Keratinocyte (primary cell): ENCODE data around the gene DOCK3. TPM values are rescaled to one million over a fixed set of nuclear protein-coding genes. Genes with fewer than 3 reads are reported as not detected.

Experiments used
- DNase-seq: peaks from one replicate; pipeline ENCODE4 v3.0.0-alpha.2; 2011; ENCODE audit warnings: low read depth, missing footprints, low spot score
- FAIRE-seq: peaks from 2 replicates; lab custom pipeline; 2011; peaks lifted over from hg19 to GRCh38; lab: Jason Lieb, UNC
- H2AFZ ChIP-seq: 2 replicates; pipeline ENCODE4 v1.6.0; 2012; ENCODE audit warnings: low read length, control low read depth, inconsistent platforms; ENCODE audit not compliant: control insufficient read depth
- H3K27ac ChIP-seq: 2 replicates; pipeline ENCODE4 v1.5.1; 2011; ENCODE audit warnings: low read length; ENCODE audit not compliant: control insufficient read depth, insufficient read depth
- H3K27me3 ChIP-seq: 3 replicates; pipeline ENCODE4 v1.6.0; 2011; ENCODE audit warnings: low read length; ENCODE audit not compliant: control insufficient read depth, insufficient read depth; ENCODE audit errors: extremely low read depth
- H3K36me3 ChIP-seq, 2 experiments: 2 replicates in 1 of 2; 3 replicates in 1 of 2; pipeline ENCODE4 v1.5.1; 2011; ENCODE audit warnings: low read length in 2 of 2, mild to moderate bottlenecking in 1 of 2; ENCODE audit not compliant: control insufficient read depth in 2 of 2, insufficient read depth in 2 of 2; ENCODE audit errors: extremely low read depth in 1 of 2
- H3K4me1 ChIP-seq: 3 replicates; pipeline ENCODE4 v1.5.1; 2011; ENCODE audit warnings: low read length; ENCODE audit not compliant: control insufficient read depth, insufficient read depth; ENCODE audit errors: extremely low read depth
- H3K4me2 ChIP-seq: 3 replicates; pipeline ENCODE4 v1.6.0; 2011; ENCODE audit warnings: low read depth, low read length; ENCODE audit not compliant: control insufficient read depth, insufficient read depth; ENCODE audit errors: extremely low read depth
- H3K4me3 ChIP-seq, 3 experiments: fragments of 200-600 bp in 1 of 3; sonication (generic) in 1 of 3; 2 replicates in 2 of 3; 3 replicates in 1 of 3; pipeline ENCODE4 v1.5.1; 2011 to 2016; ENCODE audit warnings: low read length in 3 of 3, mild to moderate bottlenecking in 3 of 3, control low read depth in 2 of 3, inconsistent platforms in 1 of 3, low read depth in 1 of 3, mixed read lengths in 1 of 3, mixed run types in 1 of 3, moderate library complexity in 1 of 3; ENCODE audit not compliant: control insufficient read depth in 2 of 3, insufficient read depth in 2 of 3; ENCODE audit errors: extremely low read depth in 1 of 3
- H3K79me2 ChIP-seq: 2 replicates; pipeline ENCODE4 v1.6.0; 2012; ENCODE audit warnings: low read length; ENCODE audit not compliant: control insufficient read depth, insufficient read depth
- H3K9ac ChIP-seq: 3 replicates; pipeline ENCODE4 v1.6.0; 2011; ENCODE audit warnings: low read length; ENCODE audit not compliant: control insufficient read depth, insufficient read depth; ENCODE audit errors: extremely low read depth
- H3K9me1 ChIP-seq: 3 replicates; pipeline ENCODE4 v1.6.0; 2011; ENCODE audit warnings: low read length; ENCODE audit not compliant: control insufficient read depth, insufficient read depth; ENCODE audit errors: extremely low read depth
- H3K9me3 ChIP-seq: 2 replicates; pipeline ENCODE4 v1.5.1; 2012; ENCODE audit warnings: low read depth, low read length; ENCODE audit not compliant: control insufficient read depth
- H4K20me1 ChIP-seq: 3 replicates; pipeline ENCODE4 v1.6.0; 2011; ENCODE audit warnings: low read length; ENCODE audit not compliant: control insufficient read depth, insufficient read depth; ENCODE audit errors: extremely low read depth
- EZH2 ChIP-seq: IDR thresholded peaks from one replicate; pipeline ENCODE4 v1.6.1; 2012; ENCODE audit warnings: inconsistent platforms, mild to moderate bottlenecking, low read length, moderate library complexity
- dilution Hi-C: fragments of 300-500 bp; cut with MboI; formaldehyde crosslinking; loops from one replicate; pipeline ENCODE4 v1.7.0; 2020; ENCODE audit warnings: low sequenced_read_pairs; ENCODE audit not compliant: extremely low pct_ligation_motif_present
- polyA plus RNA-seq, 5 experiments: library from polyadenylated mRNA; depleted of rRNA in 3 of 5; stranded (reverse) in 3 of 5; stranded (forward) in 1 of 5; unstranded in 1 of 5; fragments of >200 nt; gene quantifications; 1 replicate in 1 of 5; 2 replicates in 3 of 5; 3 replicates in 1 of 5; pipeline versions ENCODE4 v1.2.1 to v1.2.3, GENCODE V29; 2011 to 2012; ENCODE audit warnings: missing spikeins in 2 of 5, low read depth in 1 of 5, low replicate concordance in 1 of 5
- TF ChIP-seq, protein P1 (sequence below), 3 experiments: IDR thresholded peaks in 1 of 3; conservative IDR thresholded peaks in 1 of 3; optimal IDR thresholded peaks in 1 of 3; 2 replicates in 2 of 3; 3 replicates in 1 of 3; pipeline versions ENCODE3 to v1.5.1; 2011; ENCODE audit warnings: low read length in 3 of 3, mild to moderate bottlenecking in 3 of 3, moderate library complexity in 2 of 3, control low read depth in 1 of 3, inconsistent platforms in 1 of 3; ENCODE audit not compliant: insufficient read depth in 2 of 3; ENCODE audit errors: extremely low read depth in 1 of 3

The DOCK3 gene
- polyA plus RNA-seq, 1 donor (not counting 4 experiments of a cell fraction or from before 2014, with no cell fraction given), result 0.10 TPM

DNA sequence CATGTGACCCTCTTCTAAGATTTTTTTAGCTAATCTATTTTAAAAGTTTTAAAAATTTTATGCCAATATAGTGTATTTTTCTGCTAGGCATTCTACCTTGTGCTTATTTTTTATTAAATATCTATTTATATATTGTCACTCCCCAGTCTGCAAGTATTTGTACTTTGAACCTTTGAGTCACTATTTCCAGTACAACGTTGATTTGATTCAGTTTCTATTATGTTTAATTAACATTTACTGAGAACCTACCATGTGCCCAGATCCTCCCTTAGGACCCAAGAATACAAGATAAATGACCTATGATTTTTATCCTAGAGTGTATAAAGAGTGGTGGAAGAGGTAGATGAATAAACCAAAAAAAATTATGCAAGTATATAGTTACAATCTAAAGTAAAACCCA is 311.2 kb downstream of the DOCK3 start:
- no peaks in the 10 kb centered on the region for H4K20me1 ChIP-seq
- no peaks in the 10 kb centered on the region for H3K27me3 ChIP-seq
- no peaks in the 10 kb centered on the region for H3K36me3 ChIP-seq
- no peak overlapping the region for H3K9ac ChIP-seq
- FAIRE-seq (no peak), DNase-seq (no peak)
- TF ChIP-seq, protein P1, sequence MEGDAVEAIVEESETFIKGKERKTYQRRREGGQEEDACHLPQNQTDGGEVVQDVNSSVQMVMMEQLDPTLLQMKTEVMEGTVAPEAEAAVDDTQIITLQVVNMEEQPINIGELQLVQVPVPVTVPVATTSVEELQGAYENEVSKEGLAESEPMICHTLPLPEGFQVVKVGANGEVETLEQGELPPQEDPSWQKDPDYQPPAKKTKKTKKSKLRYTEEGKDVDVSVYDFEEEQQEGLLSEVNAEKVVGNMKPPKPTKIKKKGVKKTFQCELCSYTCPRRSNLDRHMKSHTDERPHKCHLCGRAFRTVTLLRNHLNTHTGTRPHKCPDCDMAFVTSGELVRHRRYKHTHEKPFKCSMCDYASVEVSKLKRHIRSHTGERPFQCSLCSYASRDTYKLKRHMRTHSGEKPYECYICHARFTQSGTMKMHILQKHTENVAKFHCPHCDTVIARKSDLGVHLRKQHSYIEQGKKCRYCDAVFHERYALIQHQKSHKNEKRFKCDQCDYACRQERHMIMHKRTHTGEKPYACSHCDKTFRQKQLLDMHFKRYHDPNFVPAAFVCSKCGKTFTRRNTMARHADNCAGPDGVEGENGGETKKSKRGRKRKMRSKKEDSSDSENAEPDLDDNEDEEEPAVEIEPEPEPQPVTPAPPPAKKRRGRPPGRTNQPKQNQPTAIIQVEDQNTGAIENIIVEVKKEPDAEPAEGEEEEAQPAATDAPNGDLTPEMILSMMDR (optimal IDR thresholded peaks at IDR 0.05 in 1 of 3, IDR thresholded peaks at IDR 0.05 in 1 of 3, conservative IDR thresholded peaks at IDR 0.05 in 1 of 3; ENCODE audit: extremely low read depth in 1 of 3, insufficient read depth in 2 of 3, low read length in 3 of 3), result no peak
- no peak for TF ChIP-seq EZH2
- dilution Hi-C loops, result no loop called here
- no peak overlapping the region for H3K27ac ChIP-seq
- H3K4me1 ChIP-seq, result no peaks in the 10 kb centered on the region
- H3K9me3 ChIP-seq, result no peaks in the 10 kb centered on the region
- H3K9me1 ChIP-seq, result no peaks in the 10 kb centered on the region
- H2AFZ ChIP-seq, result no peak overlapping the region
- H3K4me2 ChIP-seq, result no peak overlapping the region
- no peaks in the 10 kb centered on the region for H3K79me2 ChIP-seq
- H3K4me3 ChIP-seq, result no peak overlapping the region

DNA sequence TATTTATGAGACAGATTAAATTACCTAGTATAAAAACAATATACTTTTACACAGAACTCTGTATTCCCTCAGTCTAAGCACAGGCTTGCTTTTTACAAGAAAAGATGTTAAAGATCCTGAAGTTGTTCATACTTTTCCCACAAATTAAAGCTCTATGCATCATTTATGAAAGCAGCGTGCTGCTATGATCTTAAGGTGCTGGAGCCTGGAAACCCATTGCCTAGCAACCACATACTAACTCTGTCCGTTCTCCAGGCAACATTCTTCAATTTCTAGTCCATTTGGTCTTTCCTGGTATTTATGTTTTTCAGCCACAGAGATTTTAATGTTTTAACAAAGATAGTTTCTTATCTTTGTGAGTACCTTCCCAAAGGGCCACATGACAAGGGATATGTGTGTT is 312.0 kb downstream of the DOCK3 start:
- no peak overlapping the region for H3K27ac ChIP-seq
- FAIRE-seq (no peak), DNase-seq (no peak)
- dilution Hi-C loops, result no loop called here
- H3K9ac ChIP-seq, result no peak overlapping the region
- no peaks in the 10 kb centered on the region for H3K27me3 ChIP-seq
- H3K9me1 ChIP-seq, result no peaks in the 10 kb centered on the region
- H3K9me3 ChIP-seq, result no peaks in the 10 kb centered on the region
- TF ChIP-seq, protein P1 (optimal IDR thresholded peaks at IDR 0.05 in 1 of 3, IDR thresholded peaks at IDR 0.05 in 1 of 3, conservative IDR thresholded peaks at IDR 0.05 in 1 of 3; ENCODE audit: extremely low read depth in 1 of 3, insufficient read depth in 2 of 3, low read length in 3 of 3), result no peak
- no peak for TF ChIP-seq EZH2
- no peaks in the 10 kb centered on the region for H4K20me1 ChIP-seq
- H3K4me3 ChIP-seq, result no peak overlapping the region
- no peak overlapping the region for H2AFZ ChIP-seq
- no peaks in the 10 kb centered on the region for H3K36me3 ChIP-seq
- no peak overlapping the region for H3K4me2 ChIP-seq
- H3K4me1 ChIP-seq, result no peaks in the 10 kb centered on the region
- no peaks in the 10 kb centered on the region for H3K79me2 ChIP-seq
